ENCODE results near the gene GIPC3.

GIPC3 gene

GRCh38 chr19:3544742-3545668 is 40.3 kb upstream of the GIPC3 start (continued):
- TF ChIP-seq ZBTB48 (tag by site-specific recombination; IDR thresholded peaks at IDR 0.05) = no peak
- TF ChIP-seq ZBTB49 (tag by site-specific recombination; IDR thresholded peaks at IDR 0.05; ENCODE audit: low read depth) = no peak
- no peak for TF ChIP-seq SCRT1 (tag by site-specific recombination; IDR thresholded peaks at IDR 0.05; ENCODE audit: borderline replicate concordance)
- no peak for TF ChIP-seq ELK4 (IDR thresholded peaks at IDR 0.05; ENCODE audit: borderline replicate concordance, low read depth, low read length)
- TF ChIP-seq ZNF280D (tag by site-specific recombination; IDR thresholded peaks at IDR 0.05) = no peak
- TF ChIP-seq ZNF768 (tag by site-specific recombination; IDR thresholded peaks at IDR 0.05) = no peak
- no peak for TF ChIP-seq ZNF473 (tag by site-specific recombination; IDR thresholded peaks at IDR 0.05)
- no peak for TF ChIP-seq ZNF239 (tag by site-specific recombination; IDR thresholded peaks at IDR 0.05)
- TF ChIP-seq ZBTB44 (tag by site-specific recombination; IDR thresholded peaks at IDR 0.05) = no peak
- no peak for TF ChIP-seq GFI1B (tag by site-specific recombination; IDR thresholded peaks at IDR 0.05)
- no peak for TF ChIP-seq ZNF626 (tag by site-specific recombination; IDR thresholded peaks at IDR 0.05)
- TF ChIP-seq ZBTB7A (tag by site-specific recombination; IDR thresholded peaks at IDR 0.05; ENCODE audit: low read depth) = no peak
- no peak for TF ChIP-seq ZNF777 (tag by site-specific recombination; IDR thresholded peaks at IDR 0.05; ENCODE audit: borderline replicate concordance)
- no peak for TF ChIP-seq ZNF211 (tag by site-specific recombination; IDR thresholded peaks at IDR 0.05; ENCODE audit: low read depth)
- peak; percentile 79 for TF ChIP-seq ZFP69B (tag by site-specific recombination; IDR thresholded peaks at IDR 0.05)
- 0 out of 2 replicates have a peak, but pooled peaks have one; percentile 32 for TF ChIP-seq IKZF3 (tag by site-specific recombination; IDR thresholded peaks at IDR 0.05)
- TF ChIP-seq ZNF639 (tag by site-specific recombination; IDR thresholded peaks at IDR 0.05) = no peak
- TF ChIP-seq ZBTB26 (tag by site-specific recombination; optimal IDR thresholded peaks at IDR 0.05) = no peak
- TF ChIP-seq ZNF629 (tag by site-specific recombination; IDR thresholded peaks at IDR 0.05) = peak; percentile 36; the same call in 1 of the 2 replicates
- TF ChIP-seq KLF1 (tag by site-specific recombination; IDR thresholded peaks at IDR 0.05) = peak; percentile 28; the same call in 1 of the 2 replicates
- no peak for TF ChIP-seq ZNF146 (tag by site-specific recombination; IDR thresholded peaks at IDR 0.05)
- TF ChIP-seq ZNF449 (tag by site-specific recombination; IDR thresholded peaks at IDR 0.05) = no peak
- TF ChIP-seq ZNF140 (tag by site-specific recombination; IDR thresholded peaks at IDR 0.05) = no peak
- TF ChIP-seq ZNF792 (tag by site-specific recombination; IDR thresholded peaks at IDR 0.05) = no peak
- TF ChIP-seq GLIS2 (tag by site-specific recombination; IDR thresholded peaks at IDR 0.05) = no peak
- TF ChIP-seq ZXDB (tag by site-specific recombination; IDR thresholded peaks at IDR 0.05) = peak; percentile 49; the same call in 1 of the 2 replicates
- no peak for TF ChIP-seq ZNF221 (tag by site-specific recombination; IDR thresholded peaks at IDR 0.05; ENCODE audit: borderline replicate concordance)
